RWPE1 (cell line): ENCODE results near the gene KAT6B.

Experiments used
- CTCF ChIA-PET: fragments of 350-600 bp; sonication (Branson Sonifier 250); formaldehyde crosslinking; extraction: SDS; loops from one replicate; lab custom pipeline; 2021; lab: Yijun Ruan, JAX
- POLR2A ChIA-PET: fragments of 400-600 bp; formaldehyde crosslinking; extraction: SDS; loops from one replicate; lab custom pipeline; 2020; ENCODE audit warnings: antibody characterized with exemption; ENCODE audit not compliant: low non-redundant PET; lab: Yijun Ruan, JAX
- DNase-seq: peaks from one replicate; pipeline ENCODE4 v3.0.0; 2012; ENCODE audit warnings: low spot score
- H3K27ac ChIP-seq: fragments of 450-650 bp; 2 replicates; pipeline ENCODE4 v1.5.1; 2017
- TF ChIP-seq, protein P1 (sequence below): fragments of 450-650 bp; conservative IDR thresholded peaks from 2 replicates; pipeline ENCODE4 v1.5.1; 2017; ENCODE audit warnings: low read depth, mild to moderate bottlenecking

Gene KAT6B

DNA sequence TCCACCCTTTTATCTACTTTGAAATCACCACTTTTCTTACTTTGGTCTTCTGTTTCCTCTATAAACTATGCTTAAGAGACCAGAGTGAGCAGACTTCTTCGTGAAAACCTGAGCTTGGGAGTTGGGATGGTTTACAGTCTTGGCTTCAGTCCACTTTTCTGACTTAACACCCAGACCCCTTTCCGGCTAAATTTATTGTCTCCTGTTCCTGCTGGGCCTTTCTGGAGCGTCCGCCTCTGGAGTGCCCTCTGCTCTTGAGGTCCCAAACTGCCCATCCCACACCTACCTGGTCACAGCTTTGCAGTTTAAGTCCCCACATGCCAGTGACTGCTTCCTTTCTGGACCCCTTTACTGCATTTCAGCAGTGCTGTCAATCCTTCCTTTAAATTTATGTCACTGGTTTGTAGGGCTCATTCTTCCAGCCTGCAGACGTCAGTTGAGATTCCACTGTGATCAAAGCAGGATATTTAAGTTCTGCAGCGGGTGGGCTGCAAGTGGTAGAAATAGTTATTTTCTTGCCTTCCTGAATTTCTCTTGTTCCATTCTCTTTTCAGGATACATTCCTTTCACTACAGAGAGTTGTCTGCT, 80.3 kb downstream of the KAT6B start:
- no peak for DNase-seq
- no peak overlapping the region for H3K27ac ChIP-seq
- TF ChIP-seq, protein P1, sequence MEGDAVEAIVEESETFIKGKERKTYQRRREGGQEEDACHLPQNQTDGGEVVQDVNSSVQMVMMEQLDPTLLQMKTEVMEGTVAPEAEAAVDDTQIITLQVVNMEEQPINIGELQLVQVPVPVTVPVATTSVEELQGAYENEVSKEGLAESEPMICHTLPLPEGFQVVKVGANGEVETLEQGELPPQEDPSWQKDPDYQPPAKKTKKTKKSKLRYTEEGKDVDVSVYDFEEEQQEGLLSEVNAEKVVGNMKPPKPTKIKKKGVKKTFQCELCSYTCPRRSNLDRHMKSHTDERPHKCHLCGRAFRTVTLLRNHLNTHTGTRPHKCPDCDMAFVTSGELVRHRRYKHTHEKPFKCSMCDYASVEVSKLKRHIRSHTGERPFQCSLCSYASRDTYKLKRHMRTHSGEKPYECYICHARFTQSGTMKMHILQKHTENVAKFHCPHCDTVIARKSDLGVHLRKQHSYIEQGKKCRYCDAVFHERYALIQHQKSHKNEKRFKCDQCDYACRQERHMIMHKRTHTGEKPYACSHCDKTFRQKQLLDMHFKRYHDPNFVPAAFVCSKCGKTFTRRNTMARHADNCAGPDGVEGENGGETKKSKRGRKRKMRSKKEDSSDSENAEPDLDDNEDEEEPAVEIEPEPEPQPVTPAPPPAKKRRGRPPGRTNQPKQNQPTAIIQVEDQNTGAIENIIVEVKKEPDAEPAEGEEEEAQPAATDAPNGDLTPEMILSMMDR = no peak
- ChIA-PET CTCF (no interaction called here), POLR2A (no interaction called here)

GRCh38 chr10:74909670-74910069, 83.3 kb downstream of the KAT6B start:
- TF ChIP-seq, protein P1 = no peak
- POLR2A ChIA-PET = no interaction called here
- no peak overlapping the region for H3K27ac ChIP-seq
- CTCF ChIA-PET = no interaction called here
- DNase-seq = no peak

DNA sequence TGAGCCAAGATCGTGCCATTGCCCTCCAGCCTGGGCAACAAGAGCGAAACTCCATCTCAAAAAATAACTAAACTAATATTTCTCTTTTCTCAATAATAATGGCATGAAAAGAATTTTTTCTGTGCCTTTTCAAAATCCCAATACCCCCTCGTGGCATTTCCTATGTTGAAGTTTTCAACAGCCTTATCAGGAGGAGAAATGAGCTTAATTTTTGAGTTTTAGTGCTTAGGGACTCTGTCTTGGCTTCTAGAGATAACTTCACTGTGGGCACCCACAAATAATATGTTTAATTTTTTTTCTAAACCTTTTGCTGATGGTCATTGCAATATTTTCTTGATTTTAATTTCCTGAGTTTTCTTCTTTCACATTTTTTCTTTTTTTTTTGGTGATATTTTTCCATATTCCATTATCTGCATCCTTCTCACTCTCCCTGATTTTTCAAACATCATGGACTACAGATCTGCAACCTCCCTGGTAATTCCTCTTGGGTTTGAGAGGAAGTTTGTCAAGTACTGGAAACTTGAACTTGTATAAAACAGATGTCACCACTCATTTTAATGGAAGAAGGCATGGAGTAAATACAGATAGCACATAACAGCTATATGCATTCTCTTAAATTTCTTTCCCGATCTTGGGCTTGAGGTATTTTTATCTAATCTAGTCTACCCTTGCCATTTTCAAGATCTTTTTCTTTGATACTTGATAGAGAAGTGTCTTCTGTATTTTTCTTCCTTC, 84.0 kb downstream of the KAT6B start:
- no peak overlapping the region for H3K27ac ChIP-seq
- ChIA-PET CTCF (interaction anchor here (0.6 kb wide), 1 partner anchor 240 kb away, joined by 3 read pairs; no protein-coding TSS in a partner anchor), POLR2A (no interaction called here)
- no peak for DNase-seq
- TF ChIP-seq, protein P1 = no peak

- ChIA-PET CTCF (interaction anchor here (0.6 kb wide), 1 partner anchor 241 kb away, joined by 3 read pairs; no protein-coding TSS in a partner anchor), POLR2A (no interaction called here)
- DNase-seq = no peak
- TF ChIP-seq, protein P1 = no peak
- H3K27ac ChIP-seq = no peak overlapping the region
Measured at GRCh38 chr10:74910976-74911350, 84.6 kb downstream of the KAT6B start.

- H3K27ac ChIP-seq = no peak overlapping the region
- ChIA-PET POLR2A (no interaction called here), CTCF (no interaction called here)
- no peak for DNase-seq
- TF ChIP-seq, protein P1 = no peak
Measured at GRCh38 chr10:74912182-74912581, 85.8 kb downstream of the KAT6B start.

DNA sequence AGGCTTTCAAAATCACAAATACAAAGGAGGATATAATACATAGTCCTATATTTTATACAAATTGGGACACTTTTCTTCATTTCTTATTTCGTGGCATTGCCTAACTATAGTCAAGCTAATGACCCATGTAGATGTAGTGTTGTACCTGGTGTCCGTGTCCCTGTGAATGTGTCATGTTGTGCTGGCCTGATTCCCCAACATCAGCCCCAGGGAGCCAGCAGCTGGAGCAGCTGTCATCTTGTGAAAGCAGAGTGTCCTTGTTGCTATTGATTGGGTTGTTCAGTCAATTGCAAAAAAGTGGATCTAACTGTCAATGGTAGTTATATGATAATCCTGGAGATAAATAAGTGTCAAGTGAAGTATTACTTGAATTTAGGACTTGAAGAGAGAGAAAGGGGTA, 86.3 kb downstream of the KAT6B start:
- CTCF ChIA-PET = no interaction called here
- TF ChIP-seq, protein P1 = no peak

More for the DNA sequence above, 86.3 kb downstream of the KAT6B start:
- no peak for DNase-seq
- H3K27ac ChIP-seq = no peak overlapping the region
- POLR2A ChIA-PET = no interaction called here
